ENCODE measurements around the gene ARID1B. TPM values are rescaled to one million over a fixed set of nuclear protein-coding genes. Genes with fewer than 3 reads are reported as not detected.
A peak's percentile ranks its signal among the peaks of the same experiment; 100 is the strongest.

The ARID1B gene
- total RNA-seq, 1 experiment from 2014 or later = 42.8 TPM

GRCh38 chr6:156826290-156826955 is 49.2 kb downstream of the ARID1B start:
- Histone ChIP-seq H3K27me3 (ENCODE audit: insufficient read depth, low read depth) (no peaks in the 10 kb centered on the region), H4K20me1 (ENCODE audit: insufficient read depth) (peaks cover 28% of the 10 kb centered on the region), H3K9me2 (ENCODE audit: insufficient read depth) (no peaks in the 10 kb centered on the region), H3F3A (ENCODE audit: insufficient read depth, low read depth) (peaks cover 12% of the 10 kb centered on the region; the same call in 1 of the 2 replicates), H3K4me2 (no peak overlapping the region), H3K4me3 (no peak overlapping the region), H3K79me2 (ENCODE audit: low read depth) (peaks cover 63% of the 10 kb centered on the region), H3K27ac (no peak overlapping the region), H3K36me3 (ENCODE audit: low read depth) (no peaks in the 10 kb centered on the region), H3K9me3 (ENCODE audit: insufficient read depth, low read depth) (no peaks in the 10 kb centered on the region), H2AFZ (no peak overlapping the region), H3K4me1 (replicated peaks; ENCODE audit: insufficient read depth) (peaks cover 25% of the 10 kb centered on the region)
- POLR2A ChIA-PET (ENCODE audit: unreplicated experiment) = interaction anchor here (0.9 kb wide), 1 partner anchor 46 kb away, joined by 3 read pairs; no protein-coding TSS in a partner anchor
- TF ChIP-seq, protein P1, sequence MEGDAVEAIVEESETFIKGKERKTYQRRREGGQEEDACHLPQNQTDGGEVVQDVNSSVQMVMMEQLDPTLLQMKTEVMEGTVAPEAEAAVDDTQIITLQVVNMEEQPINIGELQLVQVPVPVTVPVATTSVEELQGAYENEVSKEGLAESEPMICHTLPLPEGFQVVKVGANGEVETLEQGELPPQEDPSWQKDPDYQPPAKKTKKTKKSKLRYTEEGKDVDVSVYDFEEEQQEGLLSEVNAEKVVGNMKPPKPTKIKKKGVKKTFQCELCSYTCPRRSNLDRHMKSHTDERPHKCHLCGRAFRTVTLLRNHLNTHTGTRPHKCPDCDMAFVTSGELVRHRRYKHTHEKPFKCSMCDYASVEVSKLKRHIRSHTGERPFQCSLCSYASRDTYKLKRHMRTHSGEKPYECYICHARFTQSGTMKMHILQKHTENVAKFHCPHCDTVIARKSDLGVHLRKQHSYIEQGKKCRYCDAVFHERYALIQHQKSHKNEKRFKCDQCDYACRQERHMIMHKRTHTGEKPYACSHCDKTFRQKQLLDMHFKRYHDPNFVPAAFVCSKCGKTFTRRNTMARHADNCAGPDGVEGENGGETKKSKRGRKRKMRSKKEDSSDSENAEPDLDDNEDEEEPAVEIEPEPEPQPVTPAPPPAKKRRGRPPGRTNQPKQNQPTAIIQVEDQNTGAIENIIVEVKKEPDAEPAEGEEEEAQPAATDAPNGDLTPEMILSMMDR (conservative IDR thresholded peaks at IDR 0.05) = no peak
- TF ChIP-seq EZH2 (IDR thresholded peaks at IDR 0.05; ENCODE audit: low read depth) = no peak
- intact Hi-C loops (cut with micrococcal nuclease; ENCODE audit: unreplicated experiment) = no loop called here
- CTCF ChIA-PET = no interaction called here
- no TSS peak for BruUV-seq (replicated peaks)
- DNase-seq = no peak

GRCh38 chr6:156827382-156827781 is 50.2 kb downstream of the ARID1B start:
- Histone ChIP-seq H3K27ac (no peak overlapping the region), H3K4me2 (peak overlapping the region; percentile 52), H4K20me1 (ENCODE audit: insufficient read depth) (peaks cover 35% of the 10 kb centered on the region), H3K9me3 (ENCODE audit: insufficient read depth, low read depth) (no peaks in the 10 kb centered on the region), H3K36me3 (ENCODE audit: low read depth) (no peaks in the 10 kb centered on the region), H3K27me3 (ENCODE audit: insufficient read depth, low read depth) (no peaks in the 10 kb centered on the region), H3F3A (ENCODE audit: insufficient read depth, low read depth) (peaks cover 12% of the 10 kb centered on the region; the same call in 1 of the 2 replicates), H3K79me2 (ENCODE audit: low read depth) (peaks cover 60% of the 10 kb centered on the region), H3K4me3 (no peak overlapping the region), H3K9me2 (ENCODE audit: insufficient read depth) (no peaks in the 10 kb centered on the region), H3K4me1 (replicated peaks; ENCODE audit: insufficient read depth) (peaks cover 25% of the 10 kb centered on the region), H2AFZ (no peak overlapping the region)
- intact Hi-C loops (cut with micrococcal nuclease; ENCODE audit: unreplicated experiment) = no loop called here
- DNase-seq = no peak
- CTCF ChIA-PET = no interaction called here
- TF ChIP-seq, protein P1 (conservative IDR thresholded peaks at IDR 0.05) = no peak
- TF ChIP-seq EZH2 (IDR thresholded peaks at IDR 0.05; ENCODE audit: low read depth) = no peak
- no TSS peak for BruUV-seq (replicated peaks)
- POLR2A ChIA-PET (ENCODE audit: unreplicated experiment) = no interaction called here

- Histone ChIP-seq H3K4me1 (replicated peaks; ENCODE audit: insufficient read depth) (peaks cover 25% of the 10 kb centered on the region), H3K27me3 (ENCODE audit: insufficient read depth, low read depth) (no peaks in the 10 kb centered on the region), H3F3A (ENCODE audit: insufficient read depth, low read depth) (peaks cover 12% of the 10 kb centered on the region; the same call in 1 of the 2 replicates), H3K79me2 (ENCODE audit: low read depth) (peaks cover 58% of the 10 kb centered on the region), H3K36me3 (ENCODE audit: low read depth) (no peaks in the 10 kb centered on the region), H3K9me2 (ENCODE audit: insufficient read depth) (no peaks in the 10 kb centered on the region), H3K27ac (peak overlapping the region; percentile 73), H4K20me1 (ENCODE audit: insufficient read depth) (peaks cover 32% of the 10 kb centered on the region), H3K9me3 (ENCODE audit: insufficient read depth, low read depth) (no peaks in the 10 kb centered on the region), H3K4me2 (peak overlapping the region; percentile 52), H3K4me3 (no peak overlapping the region), H2AFZ (no peak overlapping the region)
- TF ChIP-seq EZH2 (IDR thresholded peaks at IDR 0.05; ENCODE audit: low read depth) = no peak
- TF ChIP-seq, protein P1 (conservative IDR thresholded peaks at IDR 0.05) = no peak
- BruUV-seq (replicated peaks) = no TSS peak
- intact Hi-C loops (cut with micrococcal nuclease; ENCODE audit: unreplicated experiment) = no loop called here
- peak; percentile 16 to 73 for DNase-seq
- POLR2A ChIA-PET (ENCODE audit: unreplicated experiment) = no interaction called here
- CTCF ChIA-PET = no interaction called here
Measured at GRCh38 chr6:156828280-156828703, 51.1 kb downstream of the ARID1B start.

Measured in PC-9 (cell line).